Neural cell (in vitro differentiated cells): ENCODE measurements around the gene RCAN3. TPM values are rescaled to one million over a fixed set of nuclear protein-coding genes. Genes with fewer than 3 reads are reported as not detected.

Source experiments
- H2AFZ ChIP-seq: fragments of 200-600, 300-800 bp; sonication (generic), shearing (Covaris generic); 2 replicates; pipeline ENCODE4 v1.6.0; 2014; ENCODE audit warnings: low read depth, mild to moderate bottlenecking, antibody characterized with exemption, low read length, moderate library complexity
- H3F3A ChIP-seq: fragments of 200-600 bp; shearing (Covaris generic); 2 replicates; pipeline ENCODE4 v1.6.1; 2016; ENCODE audit warnings: mild to moderate bottlenecking, moderate library complexity, mixed read lengths, antibody characterized with exemption, low read length; ENCODE audit not compliant: insufficient read depth, poor library complexity, severe bottlenecking
- H3K27ac ChIP-seq: fragments of 200-600, 300-800 bp; sonication (generic), shearing (Covaris generic); 2 replicates; pipeline ENCODE4 v1.5.1; 2014; ENCODE audit warnings: mild to moderate bottlenecking, low read length, moderate library complexity
- H3K27me3 ChIP-seq: fragments of 300-800, 200-600 bp; sonication (generic), shearing (Covaris generic); 2 replicates; pipeline ENCODE4 v1.6.0; 2014; ENCODE audit warnings: mild to moderate bottlenecking, low read depth, low read length, moderate library complexity; ENCODE audit not compliant: insufficient read depth
- H3K36me3 ChIP-seq: fragments of 300-800, 200-600 bp; sonication (generic), shearing (Covaris generic); 2 replicates; pipeline ENCODE4 v1.5.1; 2014; ENCODE audit warnings: mild to moderate bottlenecking, antibody characterized with exemption, low read length, moderate library complexity; ENCODE audit not compliant: insufficient read depth
- H3K4me2 ChIP-seq: fragments of 300-800, 200-600 bp; sonication (generic), shearing (Covaris generic); 2 replicates; pipeline ENCODE4 v1.6.0; 2014; ENCODE audit warnings: mild to moderate bottlenecking, low read length
- H3K4me3 ChIP-seq: fragments of 300-800, 200-600 bp; sonication (generic), shearing (Covaris generic); 2 replicates; pipeline ENCODE4 v1.5.1; 2014; ENCODE audit warnings: mild to moderate bottlenecking, low read length, moderate library complexity
- H3K79me2 ChIP-seq: fragments of 200-600 bp; shearing (Covaris generic); replicated peaks from 2 replicates; pipeline ENCODE4 v1.6.0; 2014; ENCODE audit warnings: mild to moderate bottlenecking, low read length, moderate library complexity; ENCODE audit not compliant: insufficient read depth
- H3K9ac ChIP-seq: fragments of 300-800, 200-600 bp; sonication (generic), shearing (Covaris generic); 2 replicates; pipeline ENCODE4 v1.6.1; 2016; ENCODE audit warnings: mild to moderate bottlenecking, low read length, mixed read lengths
- H3K9me2 ChIP-seq: fragments of 200-600 bp; shearing (Covaris generic); 2 replicates; pipeline ENCODE4 v1.6.1; 2016; ENCODE audit warnings: mild to moderate bottlenecking, low read length, mixed read lengths; ENCODE audit not compliant: insufficient read depth
- H3K9me3 ChIP-seq: fragments of 200-600, 300-800 bp; sonication (generic), shearing (Covaris generic); 2 replicates; pipeline ENCODE4 v1.6.1; 2016; ENCODE audit warnings: mild to moderate bottlenecking, mixed run types, low read length, moderate library complexity, mixed read lengths
- H4K20me1 ChIP-seq: fragments of 200-600 bp; shearing (Covaris generic); 2 replicates; pipeline ENCODE4 v1.6.1; 2016; ENCODE audit warnings: mild to moderate bottlenecking, mixed run types; ENCODE audit not compliant: insufficient read depth
- CTCF ChIP-seq: fragments of 450-650 bp; IDR thresholded peaks from 2 replicates; pipeline ENCODE4 v1.5.1; 2014; ENCODE audit warnings: antibody characterized with exemption, mild to moderate bottlenecking, moderate library complexity; ENCODE audit not compliant: poor library complexity, severe bottlenecking
- EP300 ChIP-seq: fragments of 450-650 bp; conservative IDR thresholded peaks from 2 replicates; pipeline ENCODE4 v1.6.1; 2014; ENCODE audit warnings: antibody characterized with exemption, mild to moderate bottlenecking, moderate library complexity; ENCODE audit not compliant: poor library complexity, severe bottlenecking
- EZH2 ChIP-seq: fragments of 200-600, 300-800 bp; shearing (Covaris generic), sonication (generic); IDR thresholded peaks from 2 replicates; pipeline ENCODE4 v1.6.1; 2014; ENCODE audit warnings: antibody characterized with exemption, low read length, borderline replicate concordance, mild to moderate bottlenecking; ENCODE audit not compliant: insufficient read depth, poor library complexity, severe bottlenecking
- MXI1 ChIP-seq: fragments of 450-650 bp; conservative IDR thresholded peaks from 2 replicates; pipeline ENCODE4 v1.6.1; 2014; ENCODE audit warnings: antibody characterized with exemption, mild to moderate bottlenecking; ENCODE audit not compliant: poor library complexity, severe bottlenecking
- POLR2AphosphoS5 ChIP-seq: IDR thresholded peaks from 2 replicates; pipeline ENCODE4 v1.6.1; 2012
- RAD21 ChIP-seq: fragments of 450-650 bp; conservative IDR thresholded peaks from 2 replicates; pipeline ENCODE4 v1.6.1; 2014; ENCODE audit warnings: antibody characterized with exemption, mild to moderate bottlenecking, moderate library complexity
- REST ChIP-seq: IDR thresholded peaks from 2 replicates; pipeline ENCODE4 v1.6.1; 2012; ENCODE audit warnings: borderline replicate concordance
- SMC3 ChIP-seq: fragments of 450-650 bp; conservative IDR thresholded peaks from 2 replicates; pipeline ENCODE4 v1.6.1; 2014; ENCODE audit warnings: antibody characterized with exemption, mild to moderate bottlenecking, moderate library complexity; ENCODE audit not compliant: poor library complexity
- TAF1 ChIP-seq: IDR thresholded peaks from 2 replicates; pipeline ENCODE4 v1.6.1; 2012; ENCODE audit warnings: low read depth
- polyA plus RNA-seq: library from polyadenylated mRNA; depleted of rRNA; stranded (reverse); fragments of >200 nt; gene quantifications from 2 replicates; pipeline ENCODE4 v1.2.3, GENCODE V29; 2014

Gene RCAN3
- polyA plus RNA-seq, 1 donor from 2014 or later = 31.4 TPM

- TF ChIP-seq MXI1 (no peak), SMC3 (no peak), POLR2AphosphoS5 (no peak), EZH2 (no peak), TAF1 (no peak), REST (no peak), CTCF (no peak), EP300 (no peak), RAD21 (no peak)
These were observed 1.1 kb upstream of the RCAN3 start for GRCh38 chr1:24501371-24502064.

DNA sequence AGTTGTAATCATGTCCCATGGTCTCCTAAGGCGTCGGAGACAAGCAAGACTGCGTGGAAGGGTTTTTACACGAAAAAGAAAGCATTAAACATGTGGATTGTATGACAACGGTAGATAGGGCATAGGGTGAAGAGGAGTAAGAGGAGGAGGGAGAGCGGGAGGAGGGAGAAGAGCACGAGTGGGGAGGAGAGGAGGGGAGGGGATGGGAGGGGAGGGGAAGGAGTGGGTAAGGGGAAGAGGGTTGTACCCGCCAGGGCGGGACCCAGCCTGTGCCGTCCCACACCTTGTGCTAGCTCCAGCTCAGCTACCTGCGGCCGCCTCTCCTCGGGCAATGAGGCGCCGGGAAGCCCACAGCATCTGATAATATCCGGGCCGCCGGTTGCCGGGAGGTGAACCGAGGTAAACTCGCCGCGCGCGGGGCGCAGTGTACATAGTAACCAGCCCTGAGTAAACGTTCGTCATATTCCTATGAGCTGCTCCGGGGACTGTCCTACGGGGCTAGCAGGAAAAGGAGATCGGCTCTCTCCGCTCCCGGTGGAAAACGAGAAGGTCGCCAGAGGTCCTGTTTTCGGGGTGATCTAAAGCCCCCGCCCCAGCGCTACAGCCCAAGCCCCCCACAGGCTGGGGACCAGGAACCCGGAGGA, 449 bp upstream of the RCAN3 start:
- no peaks in the 10 kb centered on the region for H3F3A ChIP-seq
- peak overlapping the region; percentile 83 for H3K4me3 ChIP-seq
- no peaks in the 10 kb centered on the region for H3K9me2 ChIP-seq
- peak overlapping the region; percentile 48 for H3K4me2 ChIP-seq
- no peaks in the 10 kb centered on the region for H3K79me2 ChIP-seq
- no peaks in the 10 kb centered on the region for H4K20me1 ChIP-seq
- peaks cover 16% of the 10 kb centered on the region for H3K27me3 ChIP-seq
- TF ChIP-seq SMC3 = peak; percentile 23
- no peak for TF ChIP-seq POLR2AphosphoS5
- peak; percentile 24 for TF ChIP-seq MXI1
- no peak for TF ChIP-seq CTCF
- TF ChIP-seq RAD21 = no peak
- TF ChIP-seq EP300 = peak; percentile 10
- peak; percentile 51 for TF ChIP-seq REST
- no peak for TF ChIP-seq TAF1
- H3K36me3 ChIP-seq = no peaks in the 10 kb centered on the region
- peak overlapping the region; percentile 79 for H3K9ac ChIP-seq
- peak overlapping the region; percentile 83 for H2AFZ ChIP-seq
- H3K9me3 ChIP-seq = no peaks in the 10 kb centered on the region
- peak overlapping the region; percentile 57 for H3K27ac ChIP-seq

More at GRCh38 chr1:24501371-24502064, 1.1 kb upstream of the RCAN3 start:
- H3K27ac ChIP-seq = peak overlapping the region; percentile 57
- no peaks in the 10 kb centered on the region for H3K9me2 ChIP-seq
- peak overlapping the region; percentile 79 for H3K9ac ChIP-seq
- peaks cover 16% of the 10 kb centered on the region for H3K27me3 ChIP-seq
- H3K36me3 ChIP-seq = no peaks in the 10 kb centered on the region
- peak overlapping the region; percentile 83 for H2AFZ ChIP-seq
- H3K9me3 ChIP-seq = no peaks in the 10 kb centered on the region
- H3K4me3 ChIP-seq = peak overlapping the region; percentile 83
- H3K4me2 ChIP-seq = peak overlapping the region; percentile 48
- H3K79me2 ChIP-seq = no peaks in the 10 kb centered on the region
- no peaks in the 10 kb centered on the region for H3F3A ChIP-seq
- no peaks in the 10 kb centered on the region for H4K20me1 ChIP-seq
